ENCODE results near the gene HEATR5B.
"Not testable (repeated sequence)": the region's sequence is repeated elsewhere in the genome, so short reads cannot be mapped to it uniquely, and the experiment has no call there.

The HEATR5B gene

GRCh38 chr2:36993841-36994620 is 90.1 kb downstream of the HEATR5B start:
- ChIA-PET CTCF (no interaction called here), POLR2A (no interaction called here)
- Histone ChIP-seq H3K4me3 (ENCODE audit: control insufficient read depth in 1 of 7, extremely low read depth in 1 of 7, insufficient read depth in 4 of 7, low read depth in 2 of 7, low read length in 6 of 7) (no peak overlapping the region), H3K36me3 (ENCODE audit: control insufficient read depth in 4 of 4, insufficient read depth in 4 of 4, low read length in 3 of 4) (peaks cover 9 to 40% (median 14%) of the 10 kb centered on the region in 4 experiments), H3K27me3 (replicated peaks in 2 of 5; ENCODE audit: control insufficient read depth in 4 of 5, insufficient read depth in 5 of 5, low read length in 4 of 5) (no peaks in the 10 kb centered on the region), H3K9me3 (ENCODE audit: control extremely low read depth in 1 of 5, control insufficient read depth in 4 of 5, insufficient read depth in 2 of 5, low read depth in 1 of 5, low read length in 4 of 5) (no peaks in the 10 kb centered on the region), H3K4me1 (ENCODE audit: control extremely low read depth in 1 of 4, control insufficient read depth in 4 of 4, insufficient read depth in 4 of 4, low read length in 3 of 4) (no peaks in the 10 kb centered on the region), H3K27ac (ENCODE audit: insufficient read depth in 1 of 2, low read depth in 1 of 2, low read length in 2 of 2, poor library complexity in 1 of 2, severe bottlenecking in 2 of 2) (no peak overlapping the region)
- DNase-seq: no peak
- 97% methylated on average over 5 of the region's 6 CpGs for WGBS (ENCODE audit: insufficient coverage)

DNA sequence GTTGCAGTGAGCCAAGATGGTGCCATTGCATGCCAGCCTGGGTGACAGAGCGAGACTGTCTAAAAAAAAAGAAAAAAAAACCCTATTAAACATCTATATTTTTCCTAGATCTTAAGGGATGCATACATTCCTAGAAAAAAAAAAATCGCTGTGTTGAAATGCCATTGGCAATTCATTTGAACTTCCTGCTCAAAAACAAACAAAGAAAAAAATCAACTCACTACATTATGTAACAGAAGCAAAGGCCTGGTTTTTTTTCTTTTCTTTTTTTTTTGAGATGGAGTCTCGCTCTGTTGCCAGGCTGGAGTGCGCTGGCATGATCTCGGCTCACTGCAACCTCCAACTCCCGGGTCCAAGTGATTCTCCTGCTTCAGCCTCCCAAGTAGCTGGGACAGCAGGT is 96.2 kb downstream of the HEATR5B start:
- Histone ChIP-seq H3K27ac (ENCODE audit: insufficient read depth in 1 of 2, low read depth in 1 of 2, low read length in 2 of 2, poor library complexity in 1 of 2, severe bottlenecking in 2 of 2) (no peak overlapping the region), H3K4me1 (ENCODE audit: control extremely low read depth in 1 of 4, control insufficient read depth in 4 of 4, insufficient read depth in 4 of 4, low read length in 3 of 4) (no peaks in the 10 kb centered on the region), H3K9me3 (ENCODE audit: control extremely low read depth in 1 of 5, control insufficient read depth in 4 of 5, insufficient read depth in 2 of 5, low read depth in 1 of 5, low read length in 4 of 5) (no peaks in the 10 kb centered on the region), H3K27me3 (replicated peaks in 2 of 5; ENCODE audit: control insufficient read depth in 4 of 5, insufficient read depth in 5 of 5, low read length in 4 of 5) (no peaks in the 10 kb centered on the region), H3K4me3 (ENCODE audit: control insufficient read depth in 1 of 7, extremely low read depth in 1 of 7, insufficient read depth in 4 of 7, low read depth in 2 of 7, low read length in 6 of 7) (no peak overlapping the region), H3K36me3 (ENCODE audit: control insufficient read depth in 4 of 4, insufficient read depth in 4 of 4, low read length in 3 of 4) (peaks cover 3 to 35% (median 10%) of the 10 kb centered on the region in 4 experiments)
- ChIA-PET POLR2A (interaction anchor here (0.7 kb wide), 1 partner anchor 1805 kb away, joined by 4 read pairs; no protein-coding TSS in a partner anchor), CTCF (interaction anchor here (1.2 kb wide), 1 partner anchor 14 kb away, joined by 5 read pairs; no protein-coding TSS in a partner anchor)
- WGBS (ENCODE audit: insufficient coverage): 100% methylated on average over 4 of the region's 6 CpGs
- no peak for DNase-seq

DNA sequence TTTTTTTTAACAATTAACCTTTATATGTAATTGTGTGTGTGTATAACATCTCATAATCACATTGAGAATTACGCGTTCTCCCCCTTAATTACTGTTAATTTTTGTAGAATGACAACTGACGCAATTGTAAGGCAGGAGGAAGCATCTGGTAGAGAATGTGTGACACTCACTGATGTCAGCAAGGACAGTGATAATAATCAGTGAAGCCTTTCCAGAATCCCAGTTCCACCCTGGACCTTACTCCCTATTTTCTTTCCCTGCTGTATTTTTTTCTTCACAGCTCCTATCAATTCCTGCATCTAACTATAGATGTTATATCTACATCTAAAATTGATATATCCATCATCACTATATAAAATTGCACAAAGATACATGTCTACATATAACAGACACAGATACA is 101.7 kb downstream of the HEATR5B start:
- Histone ChIP-seq H3K27ac (ENCODE audit: insufficient read depth in 1 of 2, low read depth in 1 of 2, low read length in 2 of 2, poor library complexity in 1 of 2, severe bottlenecking in 2 of 2) (no peak overlapping the region), H3K27me3 (replicated peaks in 2 of 5; ENCODE audit: control insufficient read depth in 4 of 5, insufficient read depth in 5 of 5, low read length in 4 of 5) (no peaks in the 10 kb centered on the region), H3K36me3 (ENCODE audit: control insufficient read depth in 4 of 4, insufficient read depth in 4 of 4, low read length in 3 of 4) (peaks cover 3 to 32% (median 10%) of the 10 kb centered on the region in 4 experiments), H3K4me1 (ENCODE audit: control extremely low read depth in 1 of 4, control insufficient read depth in 4 of 4, insufficient read depth in 4 of 4, low read length in 3 of 4) (no peaks in the 10 kb centered on the region), H3K4me3 (ENCODE audit: control insufficient read depth in 1 of 7, extremely low read depth in 1 of 7, insufficient read depth in 4 of 7, low read depth in 2 of 7, low read length in 6 of 7) (no peak overlapping the region), H3K9me3 (ENCODE audit: control extremely low read depth in 1 of 5, control insufficient read depth in 4 of 5, insufficient read depth in 2 of 5, low read depth in 1 of 5, low read length in 4 of 5) (no peaks in the 10 kb centered on the region)
- CTCF ChIA-PET: interaction anchor here (1.2 to 1.9 kb wide), 2 partner anchors 13 to 40 kb away, joined by 4 read pairs; no protein-coding TSS in a partner anchor
- DNase-seq: no peak
- WGBS (ENCODE audit: insufficient coverage): no CpG with 5 or more reads among the region's 3 CpGs
- POLR2A ChIA-PET: no interaction called here

DNA sequence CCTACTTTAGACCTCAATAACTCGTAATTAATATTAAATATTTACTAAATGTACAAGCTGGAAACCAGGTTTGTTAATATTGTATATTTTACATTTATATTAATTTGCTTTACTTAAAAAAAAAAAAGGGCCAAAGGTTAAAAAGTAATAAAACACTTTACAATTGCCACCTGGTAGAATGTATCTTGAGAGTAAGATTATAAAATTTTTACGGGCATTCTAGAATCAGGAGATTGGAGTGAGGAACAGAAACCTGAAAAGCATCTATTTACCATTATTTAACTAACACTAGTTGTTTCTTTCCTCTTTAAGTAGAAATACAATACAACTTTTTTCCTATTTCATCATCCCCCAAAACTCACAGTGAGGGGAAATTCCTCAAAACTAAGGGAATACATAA is 102.3 kb downstream of the HEATR5B start:
- DNase-seq: no peak
- Histone ChIP-seq H3K27ac (ENCODE audit: insufficient read depth in 1 of 2, low read depth in 1 of 2, low read length in 2 of 2, poor library complexity in 1 of 2, severe bottlenecking in 2 of 2) (no peak overlapping the region), H3K27me3 (replicated peaks in 2 of 5; ENCODE audit: control insufficient read depth in 4 of 5, insufficient read depth in 5 of 5, low read length in 4 of 5) (no peaks in the 10 kb centered on the region), H3K9me3 (ENCODE audit: control extremely low read depth in 1 of 5, control insufficient read depth in 4 of 5, insufficient read depth in 2 of 5, low read depth in 1 of 5, low read length in 4 of 5) (no peaks in the 10 kb centered on the region), H3K4me3 (ENCODE audit: control insufficient read depth in 1 of 7, extremely low read depth in 1 of 7, insufficient read depth in 4 of 7, low read depth in 2 of 7, low read length in 6 of 7) (no peak overlapping the region), H3K4me1 (ENCODE audit: control extremely low read depth in 1 of 4, control insufficient read depth in 4 of 4, insufficient read depth in 4 of 4, low read length in 3 of 4) (no peaks in the 10 kb centered on the region), H3K36me3 (ENCODE audit: control insufficient read depth in 4 of 4, insufficient read depth in 4 of 4, low read length in 3 of 4) (peaks cover 3 to 29% (median 9%) of the 10 kb centered on the region in 4 experiments)
- ChIA-PET POLR2A (no interaction called here), CTCF (interaction anchor here (1.9 kb wide), 1 partner anchor 13 kb away, joined by 4 read pairs; no protein-coding TSS in a partner anchor)
- no CpG with 5 or more reads among the region's 2 CpGs for WGBS (ENCODE audit: insufficient coverage)

GRCh38 chr2:36979007-36979406 is 105.2 kb downstream of the HEATR5B start:
- H3K27ac ChIP-seq (ENCODE audit: insufficient read depth in 1 of 2, low read depth in 1 of 2, low read length in 2 of 2, poor library complexity in 1 of 2, severe bottlenecking in 2 of 2); CTCF ChIA-PET; DNase-seq; H3K4me1 ChIP-seq (ENCODE audit: control extremely low read depth in 1 of 4, control insufficient read depth in 4 of 4, insufficient read depth in 4 of 4, low read length in 3 of 4); H3K9me3 ChIP-seq (ENCODE audit: control extremely low read depth in 1 of 5, control insufficient read depth in 4 of 5, insufficient read depth in 2 of 5, low read depth in 1 of 5, low read length in 4 of 5); H3K4me3 ChIP-seq (ENCODE audit: control insufficient read depth in 1 of 7, extremely low read depth in 1 of 7, insufficient read depth in 4 of 7, low read depth in 2 of 7, low read length in 6 of 7); POLR2A ChIA-PET; H3K27me3 ChIP-seq (replicated peaks in 2 of 5; ENCODE audit: control insufficient read depth in 4 of 5, insufficient read depth in 5 of 5, low read length in 4 of 5): not testable (repeated sequence)
- peaks cover 2 to 24% (median 8%) of the 10 kb centered on the region in 4 experiments for H3K36me3 ChIP-seq (ENCODE audit: control insufficient read depth in 4 of 4, insufficient read depth in 4 of 4, low read length in 3 of 4)
- 100% methylated on average over 1 of the region's 3 CpGs for WGBS (ENCODE audit: insufficient coverage)

DNA sequence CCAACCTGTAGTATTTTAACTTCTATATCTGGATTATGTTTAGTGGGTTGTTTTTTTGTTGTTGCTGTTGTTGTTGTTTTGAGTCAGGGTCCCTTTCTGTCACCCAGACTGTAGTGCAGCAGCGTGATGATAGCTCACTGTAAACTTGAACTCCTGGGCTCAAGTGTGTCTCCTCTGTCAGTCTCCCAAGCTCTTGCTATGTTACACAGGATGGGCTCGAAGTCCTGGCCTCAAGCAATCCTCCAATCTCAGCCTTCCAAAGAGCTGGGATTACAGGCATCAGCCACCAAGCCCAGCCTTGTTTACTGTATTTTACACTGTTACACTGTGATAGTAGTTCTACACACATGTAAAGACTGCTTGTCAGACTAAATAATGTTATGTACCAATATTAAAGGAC is 108.1 kb downstream of the HEATR5B start:
- Histone ChIP-seq H3K4me3 (ENCODE audit: control insufficient read depth in 1 of 7, extremely low read depth in 1 of 7, insufficient read depth in 4 of 7, low read depth in 2 of 7, low read length in 6 of 7) (no peak overlapping the region), H3K27ac (ENCODE audit: insufficient read depth in 1 of 2, low read depth in 1 of 2, low read length in 2 of 2, poor library complexity in 1 of 2, severe bottlenecking in 2 of 2) (no peak overlapping the region), H3K4me1 (ENCODE audit: control extremely low read depth in 1 of 4, control insufficient read depth in 4 of 4, insufficient read depth in 4 of 4, low read length in 3 of 4) (peaks cover 0 to 11% (median 3%) of the 10 kb centered on the region in 4 experiments), H3K9me3 (ENCODE audit: control extremely low read depth in 1 of 5, control insufficient read depth in 4 of 5, insufficient read depth in 2 of 5, low read depth in 1 of 5, low read length in 4 of 5) (no peaks in the 10 kb centered on the region), H3K36me3 (ENCODE audit: control insufficient read depth in 4 of 4, insufficient read depth in 4 of 4, low read length in 3 of 4) (peaks cover 0 to 12% (median 4%) of the 10 kb centered on the region in 4 experiments), H3K27me3 (replicated peaks in 2 of 5; ENCODE audit: control insufficient read depth in 4 of 5, insufficient read depth in 5 of 5, low read length in 4 of 5) (no peaks in the 10 kb centered on the region)
- ChIA-PET CTCF (interaction anchor here (1.1 kb wide), 1 partner anchor 9 kb away, joined by 3 read pairs; no protein-coding TSS in a partner anchor), POLR2A (no interaction called here)
- DNase-seq: no peak
- WGBS (ENCODE audit: insufficient coverage): 94% methylated on average over 2 of the region's 2 CpGs

GRCh38 chr2:36975306-36975705 is 108.9 kb downstream of the HEATR5B start:
- POLR2A ChIA-PET: no interaction called here
- H3K4me1 ChIP-seq (ENCODE audit: control extremely low read depth in 1 of 4, control insufficient read depth in 4 of 4, insufficient read depth in 4 of 4, low read length in 3 of 4): peaks cover 0 to 11% (median 3%) of the 10 kb centered on the region in 4 experiments
- H3K27me3 ChIP-seq (replicated peaks in 2 of 5; ENCODE audit: control insufficient read depth in 4 of 5, insufficient read depth in 5 of 5, low read length in 4 of 5): no peaks in the 10 kb centered on the region
- no peaks in the 10 kb centered on the region for H3K9me3 ChIP-seq (ENCODE audit: control extremely low read depth in 1 of 5, control insufficient read depth in 4 of 5, insufficient read depth in 2 of 5, low read depth in 1 of 5, low read length in 4 of 5)
- CTCF ChIA-PET: interaction anchor here (0.9 kb wide), 1 partner anchor 50 kb away, joined by 3 read pairs; no protein-coding TSS in a partner anchor
- DNase-seq: no peak
- H3K27ac ChIP-seq (ENCODE audit: insufficient read depth in 1 of 2, low read depth in 1 of 2, low read length in 2 of 2, poor library complexity in 1 of 2, severe bottlenecking in 2 of 2): no peak overlapping the region
- no peak overlapping the region for H3K4me3 ChIP-seq (ENCODE audit: control insufficient read depth in 1 of 7, extremely low read depth in 1 of 7, insufficient read depth in 4 of 7, low read depth in 2 of 7, low read length in 6 of 7)
- H3K36me3 ChIP-seq (ENCODE audit: control insufficient read depth in 4 of 4, insufficient read depth in 4 of 4, low read length in 3 of 4): peaks cover 0 to 8% (median 3%) of the 10 kb centered on the region in 4 experiments
- WGBS (ENCODE audit: insufficient coverage): 97% methylated on average over 6 of the region's 8 CpGs

Data from common myeloid progenitor, CD34-positive (primary cell).